HG03097 (cell line): ENCODE measurements around the gene SRGAP2C.
"Not testable (repeated sequence)": the region's sequence is repeated elsewhere in the genome, so short reads cannot be mapped to it uniquely, and the experiment has no call there.

Experiments used
- ATAC-seq: cut with Tn5 transposase; IDR thresholded peaks from one replicate; pipeline ENCODE4 v1.9.1; 2021; ENCODE audit not compliant: unreplicated experiment, low FRiP score

Gene SRGAP2C

GRCh38 chr1:121366171-121366570 is 181.4 kb downstream of the SRGAP2C start:
- ATAC-seq = not testable (repeated sequence)

GRCh38 chr1:121368910-121369309 is 184.1 kb downstream of the SRGAP2C start:
- ATAC-seq = not testable (repeated sequence)

- not testable (repeated sequence) for ATAC-seq
Observed at GRCh38 chr1:121369959-121370358, 185.2 kb downstream of the SRGAP2C start.

- ATAC-seq = not testable (repeated sequence)
Observed at GRCh38 chr1:121374851-121375367, 190.1 kb downstream of the SRGAP2C start.

GRCh38 chr1:121376986-121377385 is 192.2 kb downstream of the SRGAP2C start:
- not testable (repeated sequence) for ATAC-seq

- ATAC-seq = not testable (repeated sequence)
Observed at GRCh38 chr1:121378757-121379156, 194.0 kb downstream of the SRGAP2C start.

GRCh38 chr1:121384754-121385153 is 200.0 kb downstream of the SRGAP2C start:
- ATAC-seq = not testable (repeated sequence)

- not testable (repeated sequence) for ATAC-seq
Observed at GRCh38 chr1:121385162-121385561, 200.4 kb downstream of the SRGAP2C start.

- ATAC-seq = not testable (repeated sequence)
Observed at GRCh38 chr1:121385563-121386288, 201.0 kb downstream of the SRGAP2C start.

GRCh38 chr1:121386319-121386948 is 201.7 kb downstream of the SRGAP2C start:
- ATAC-seq = not testable (repeated sequence)

GRCh38 chr1:121389895-121390560 is 205.3 kb downstream of the SRGAP2C start:
- ATAC-seq = not testable (repeated sequence)

GRCh38 chr1:121392130-121392529 is 207.4 kb downstream of the SRGAP2C start:
- not testable (repeated sequence) for ATAC-seq

GRCh38 chr1:121395718-121396201 is 211.0 kb downstream of the SRGAP2C start:
- ATAC-seq = not testable (repeated sequence)

GRCh38 chr1:121396335-121397081 is 211.7 kb downstream of the SRGAP2C start:
- ATAC-seq = not testable (repeated sequence)

- not testable (repeated sequence) for ATAC-seq
Observed at GRCh38 chr1:121397101-121397500, 212.3 kb downstream of the SRGAP2C start.

- not testable (repeated sequence) for ATAC-seq
Observed at GRCh38 chr1:121399193-121399592, 214.4 kb downstream of the SRGAP2C start.

- not testable (repeated sequence) for ATAC-seq
Observed at GRCh38 chr1:121400108-121400507, 215.3 kb downstream of the SRGAP2C start.

GRCh38 chr1:121400541-121401310 is 216.0 kb downstream of the SRGAP2C start:
- not testable (repeated sequence) for ATAC-seq

- ATAC-seq = not testable (repeated sequence)
Observed at GRCh38 chr1:121401375-121401955, 216.7 kb downstream of the SRGAP2C start.
